Mucosa of descending colon (tissue), 3 donors: ENCODE data around the gene PPM1N. TPM values are rescaled to one million over a fixed set of nuclear protein-coding genes. Genes with fewer than 3 reads are reported as not detected.

ENCODE experiments used
- ATAC-seq: fragments of 200-7000 bp; cut with Tn5 transposase; one replicate; pipeline ENCODE4 v1.9.1; 2020; ENCODE audit warnings: mild to moderate bottlenecking, moderate library complexity
- DNase-seq, 3 donors: peaks; one replicate each; pipeline ENCODE4 v3.0.0-alpha.2; 2020
- H3K36me3 ChIP-seq: fragments of 200-600 bp; one replicate; pipeline ENCODE4 v1.8.0; 2021; ENCODE audit warnings: low read depth, mild to moderate bottlenecking
- H3K4me1 ChIP-seq: fragments of 200-600 bp; one replicate; pipeline ENCODE4 v1.8.0; 2021; ENCODE audit warnings: low read depth, mild to moderate bottlenecking
- H3K4me3 ChIP-seq: fragments of 200-600 bp; one replicate; pipeline ENCODE4 v1.8.0; 2021; ENCODE audit warnings: mild to moderate bottlenecking
- H3K9me3 ChIP-seq: fragments of 200-600 bp; one replicate; pipeline ENCODE4 v1.8.0; 2021; ENCODE audit warnings: mild to moderate bottlenecking
- CTCF ChIP-seq: fragments of 200-600 bp; IDR thresholded peaks from one replicate; pipeline ENCODE4 v1.8.0; 2022; ENCODE audit warnings: antibody characterized with exemption, mild to moderate bottlenecking
- intact Hi-C, 2 donors: fragments of 100-400 bp; cut with DNase I in 1 of 2; cut with micrococcal nuclease in 1 of 2; formaldehyde crosslinking; loops; one replicate each; pipeline versions ENCODE4 v1.11.0 to v1.11.1; 2022; cut with DNase I, micrococcal nuclease
- total RNA-seq, 3 donors: library from RNA; stranded (reverse); fragmentation: NEBNext Ultra II Directional in 2 of 3; extraction: Animal tissue kit (Norgen Biotek cat#: 25700) in 2 of 3; gene quantifications; one replicate each; pipeline versions ENCODE4 v1.2.1 to v1.2.4, GENCODE V29; 2021 to 2023
- donor health status: DM: no; HTN: no; CAD: no; lungs with moderate emphysema.
- donor health status: DM: no; HTN: no; CAD: no.
- donor health status: DM: no; HTN: yes; CAD: no.

Gene PPM1N
- total RNA-seq, 3 donors from 2014 or later, result 0.43 to 1.3 (median 0.87) TPM

GRCh38 chr19:45455707-45456499 is 42.3 kb upstream of the PPM1N start:
- peak; percentile 90 for ATAC-seq
- peak; percentile 89 to 95 (median 93) for DNase-seq

GRCh38 chr19:45456500-45456815 is 41.8 kb upstream of the PPM1N start:
- TF ChIP-seq CTCF, result no peak

More at GRCh38 chr19:45455707-45456499, 42.3 kb upstream of the PPM1N start:
- intact Hi-C loops, result no loop called here
- TF ChIP-seq CTCF, result no peak
- H3K4me3 ChIP-seq, result no peak overlapping the region
- H3K9me3 ChIP-seq, result no peaks in the 10 kb centered on the region
- peaks cover 22% of the 10 kb centered on the region for H3K4me1 ChIP-seq
- no peaks in the 10 kb centered on the region for H3K36me3 ChIP-seq

GRCh38 chr19:45457776-45458175 is 40.5 kb upstream of the PPM1N start:
- no peaks in the 10 kb centered on the region for H3K36me3 ChIP-seq
- no peak overlapping the region for H3K4me3 ChIP-seq
- intact Hi-C loops, result no loop called here
- DNase-seq (no peak), ATAC-seq (no peak)
- peaks cover 15% of the 10 kb centered on the region for H3K4me1 ChIP-seq
- H3K9me3 ChIP-seq, result no peaks in the 10 kb centered on the region
- no peak for TF ChIP-seq CTCF

More at GRCh38 chr19:45456500-45456815, 41.8 kb upstream of the PPM1N start:
- intact Hi-C loops, result no loop called here
- Histone ChIP-seq H3K4me1 (peaks cover 19% of the 10 kb centered on the region), H3K36me3 (no peaks in the 10 kb centered on the region), H3K9me3 (no peaks in the 10 kb centered on the region), H3K4me3 (no peak overlapping the region)
- ATAC-seq (no peak), DNase-seq (no peak)

GRCh38 chr19:45460807-45461347 is 37.4 kb upstream of the PPM1N start:
- Histone ChIP-seq H3K36me3 (no peaks in the 10 kb centered on the region), H3K4me3 (no peak overlapping the region), H3K4me1 (peaks cover 4% of the 10 kb centered on the region), H3K9me3 (no peaks in the 10 kb centered on the region)
- DNase-seq (no peak), ATAC-seq (no peak)
- intact Hi-C loops, result no loop called here
- no peak for TF ChIP-seq CTCF

GRCh38 chr19:45462174-45462573 is 36.1 kb upstream of the PPM1N start:
- H3K36me3 ChIP-seq, result no peaks in the 10 kb centered on the region
- no peak for TF ChIP-seq CTCF
- DNase-seq (no peak), ATAC-seq (no peak)
- intact Hi-C loops, result no loop called here
- no peak overlapping the region for H3K4me3 ChIP-seq
- H3K4me1 ChIP-seq, result peaks cover 4% of the 10 kb centered on the region
- no peaks in the 10 kb centered on the region for H3K9me3 ChIP-seq
